DOHH2 (cell line): ENCODE results near the gene TBCD.
"Not testable (repeated sequence)": the region's sequence is repeated elsewhere in the genome, so short reads cannot be mapped to it uniquely, and the experiment has no call there.

Source experiments
- H3F3A ChIP-seq: fragments of 200-600 bp; sonication (generic), shearing (Covaris generic); 2 replicates; pipeline ENCODE4 v1.6.0; 2016; ENCODE audit warnings: antibody characterized with exemption, mild to moderate bottlenecking; ENCODE audit not compliant: control insufficient read depth, insufficient read depth
- H3K27ac ChIP-seq: fragments of 200-600 bp; sonication (generic); 2 replicates; pipeline ENCODE4 v1.5.1; 2014; ENCODE audit warnings: low read depth, mild to moderate bottlenecking, low read length, moderate library complexity
- H3K27me3 ChIP-seq: fragments of 200-600 bp; sonication (generic); 2 replicates; pipeline ENCODE4 v1.6.1; 2014; ENCODE audit warnings: mild to moderate bottlenecking, low read length, mixed read lengths; ENCODE audit not compliant: control insufficient read depth
- H3K36me3 ChIP-seq: fragments of 200-600 bp; sonication (generic); 2 replicates; pipeline ENCODE4 v1.6.1; 2014; ENCODE audit warnings: mild to moderate bottlenecking, low read length, moderate library complexity, mixed read lengths; ENCODE audit not compliant: control insufficient read depth
- H3K4me1 ChIP-seq: fragments of 200-600 bp; sonication (generic); 2 replicates; pipeline ENCODE4 v1.6.1; 2014; ENCODE audit warnings: mild to moderate bottlenecking, low read length, mixed read lengths; ENCODE audit not compliant: control insufficient read depth
- H3K4me2 ChIP-seq: fragments of 200-600 bp; sonication (generic); 2 replicates; pipeline ENCODE4 v1.6.0; 2014; ENCODE audit warnings: mild to moderate bottlenecking, low read length, moderate library complexity
- H3K4me3 ChIP-seq: fragments of 200-600 bp; sonication (generic); 2 replicates; pipeline ENCODE4 v1.5.1; 2014; ENCODE audit warnings: mild to moderate bottlenecking, low read length, mixed read lengths
- H3K79me2 ChIP-seq: fragments of 200-600 bp; sonication (generic); 2 replicates; pipeline ENCODE4 v1.6.1; 2014; ENCODE audit warnings: mild to moderate bottlenecking, low read length, mixed read lengths; ENCODE audit not compliant: control insufficient read depth
- H3K9me2 ChIP-seq: fragments of 200-600 bp; sonication (generic); replicated peaks from 2 replicates; pipeline ENCODE4 v1.6.1; 2014; ENCODE audit warnings: mild to moderate bottlenecking, low read length, mixed read lengths; ENCODE audit not compliant: control insufficient read depth
- H3K9me3 ChIP-seq: fragments of 200-600 bp; sonication (generic); 2 replicates; pipeline ENCODE4 v1.6.1; 2014; ENCODE audit warnings: antibody characterized with exemption, low read length, mixed read lengths; ENCODE audit not compliant: control insufficient read depth, insufficient read depth
- H4K20me1 ChIP-seq: fragments of 200-600 bp; sonication (generic); 2 replicates; pipeline ENCODE4 v1.6.0; 2014; ENCODE audit warnings: low read depth, mild to moderate bottlenecking, antibody characterized with exemption, low read length, moderate library complexity; ENCODE audit not compliant: control insufficient read depth, insufficient read depth
- EZH2phosphoT487 ChIP-seq: fragments of 200-600 bp; sonication (generic); IDR thresholded peaks from 2 replicates; pipeline ENCODE4 v1.6.1; 2017; ENCODE audit warnings: borderline replicate concordance, mild to moderate bottlenecking, antibody characterized with exemption, low read length, moderate library complexity, mixed read lengths
- TF ChIP-seq, protein P1 (sequence below): fragments of 200-600 bp; sonication (generic); IDR thresholded peaks from one replicate; pipeline ENCODE4 v1.5.1; 2014; ENCODE audit warnings: antibody characterized with exemption, mild to moderate bottlenecking, low read depth, low read length; ENCODE audit not compliant: poor library complexity, severe bottlenecking

TBCD gene

DNA sequence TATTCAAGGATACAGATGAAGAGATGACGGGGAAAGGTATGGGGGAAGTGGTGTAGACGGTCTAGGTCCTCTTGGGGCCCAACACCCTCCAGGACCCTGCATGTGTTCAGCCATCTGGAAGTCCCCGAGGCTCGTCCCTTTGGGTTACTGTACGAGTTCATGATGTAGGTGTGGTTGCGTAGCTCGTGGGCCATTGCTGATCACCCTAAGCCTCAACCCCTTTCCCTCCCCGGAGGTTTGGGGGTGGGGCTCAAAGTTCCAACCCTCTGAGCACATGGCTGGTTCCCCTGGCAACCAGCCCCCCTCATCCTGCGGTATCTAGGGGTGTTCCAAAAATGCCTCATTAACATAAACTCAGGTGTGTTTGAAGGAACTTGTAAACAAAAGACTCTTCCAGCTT, 228.8 kb downstream of the TBCD start:
- peak overlapping the region; percentile 2; the same call in 1 of the 2 replicates for H3K4me2 ChIP-seq
- peaks cover 4% of the 10 kb centered on the region; the same call in 1 of the 2 replicates for H3K9me3 ChIP-seq
- H3K79me2 ChIP-seq: no peaks in the 10 kb centered on the region
- H3K36me3 ChIP-seq: no peaks in the 10 kb centered on the region
- no peak overlapping the region for H3K27ac ChIP-seq
- H3K4me1 ChIP-seq: peaks cover 52% of the 10 kb centered on the region
- H3F3A ChIP-seq: peaks cover 17% of the 10 kb centered on the region
- H3K4me3 ChIP-seq: no peak overlapping the region
- TF ChIP-seq EZH2phosphoT487: no peak
- TF ChIP-seq, protein P1, sequence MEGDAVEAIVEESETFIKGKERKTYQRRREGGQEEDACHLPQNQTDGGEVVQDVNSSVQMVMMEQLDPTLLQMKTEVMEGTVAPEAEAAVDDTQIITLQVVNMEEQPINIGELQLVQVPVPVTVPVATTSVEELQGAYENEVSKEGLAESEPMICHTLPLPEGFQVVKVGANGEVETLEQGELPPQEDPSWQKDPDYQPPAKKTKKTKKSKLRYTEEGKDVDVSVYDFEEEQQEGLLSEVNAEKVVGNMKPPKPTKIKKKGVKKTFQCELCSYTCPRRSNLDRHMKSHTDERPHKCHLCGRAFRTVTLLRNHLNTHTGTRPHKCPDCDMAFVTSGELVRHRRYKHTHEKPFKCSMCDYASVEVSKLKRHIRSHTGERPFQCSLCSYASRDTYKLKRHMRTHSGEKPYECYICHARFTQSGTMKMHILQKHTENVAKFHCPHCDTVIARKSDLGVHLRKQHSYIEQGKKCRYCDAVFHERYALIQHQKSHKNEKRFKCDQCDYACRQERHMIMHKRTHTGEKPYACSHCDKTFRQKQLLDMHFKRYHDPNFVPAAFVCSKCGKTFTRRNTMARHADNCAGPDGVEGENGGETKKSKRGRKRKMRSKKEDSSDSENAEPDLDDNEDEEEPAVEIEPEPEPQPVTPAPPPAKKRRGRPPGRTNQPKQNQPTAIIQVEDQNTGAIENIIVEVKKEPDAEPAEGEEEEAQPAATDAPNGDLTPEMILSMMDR: no peak
- H4K20me1 ChIP-seq: no peaks in the 10 kb centered on the region
- no peaks in the 10 kb centered on the region for H3K9me2 ChIP-seq
- no peaks in the 10 kb centered on the region for H3K27me3 ChIP-seq

DNA sequence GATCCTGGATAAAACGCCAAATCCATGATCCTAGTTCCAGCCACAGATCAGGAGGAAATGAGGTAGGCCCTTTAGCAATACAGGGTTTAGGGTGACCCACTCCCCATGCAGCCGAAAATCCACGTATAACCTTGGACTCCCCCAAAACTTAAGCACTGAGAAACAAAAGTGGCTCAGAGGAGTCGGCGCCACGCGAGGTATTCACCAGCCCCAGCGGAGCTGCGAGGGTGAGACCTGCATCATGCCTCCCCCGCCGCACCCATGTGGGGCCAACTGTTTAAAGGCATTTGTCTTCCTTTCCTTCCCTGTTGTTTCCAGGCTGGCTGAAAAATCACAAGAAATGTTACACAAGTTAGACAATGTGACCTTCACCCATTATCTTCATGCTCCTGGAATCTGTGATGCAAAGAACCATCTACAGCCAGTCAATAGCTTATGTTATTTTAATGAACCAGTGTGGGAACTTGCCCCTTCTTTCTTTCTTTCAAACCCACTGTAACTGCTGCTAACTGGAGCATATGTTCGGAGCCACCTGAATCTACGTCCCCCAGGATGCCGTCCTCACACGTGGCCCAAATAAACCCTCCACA, 229.4 kb downstream of the TBCD start:
- Histone ChIP-seq H3K27ac (no peak overlapping the region), H3K4me3 (no peak overlapping the region), H3K36me3 (no peaks in the 10 kb centered on the region), H3K9me3 (peaks cover 4% of the 10 kb centered on the region; the same call in 1 of the 2 replicates), H3K4me1 (peaks cover 58% of the 10 kb centered on the region), H3K4me2 (no peak overlapping the region), H4K20me1 (no peaks in the 10 kb centered on the region), H3K9me2 (no peaks in the 10 kb centered on the region), H3K79me2 (no peaks in the 10 kb centered on the region), H3F3A (peaks cover 17% of the 10 kb centered on the region), H3K27me3 (no peaks in the 10 kb centered on the region)
- TF ChIP-seq, protein P1: no peak
- no peak for TF ChIP-seq EZH2phosphoT487

DNA sequence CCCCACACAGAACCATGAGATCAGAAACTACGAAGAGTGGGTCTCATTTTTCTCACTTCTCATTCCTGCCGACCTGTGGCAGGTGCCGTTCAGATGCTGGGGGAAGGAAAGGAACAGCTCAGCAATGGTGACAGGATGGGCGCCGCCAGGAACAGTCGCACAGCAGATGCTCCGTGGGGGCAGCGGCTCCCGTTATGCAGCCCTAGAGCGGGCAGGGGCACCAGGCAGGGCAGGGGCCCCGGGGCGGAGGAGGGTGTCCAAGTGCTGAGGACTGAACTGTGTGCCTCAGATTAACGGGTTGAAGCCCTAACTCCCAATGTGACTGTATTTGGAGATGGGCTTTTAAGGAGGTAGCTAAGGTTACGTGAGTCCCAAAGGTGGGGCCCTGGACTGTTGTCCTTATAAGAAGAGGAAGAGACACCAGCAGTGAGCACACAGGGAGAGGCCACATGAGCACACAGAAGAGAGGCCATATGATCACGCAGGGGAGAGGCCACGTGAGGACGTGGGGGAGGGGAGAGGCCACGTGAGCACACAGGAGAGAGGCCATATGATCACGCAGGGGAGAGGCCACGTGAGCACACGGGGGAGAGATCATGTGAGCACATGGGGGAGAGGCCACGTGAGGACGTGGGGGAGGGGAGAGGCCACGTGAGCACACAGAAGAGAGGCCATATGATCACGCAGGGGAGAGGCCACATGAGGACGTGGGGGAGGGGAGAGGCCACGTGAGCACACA, 231.8 kb downstream of the TBCD start:
- H3K79me2 ChIP-seq: no peaks in the 10 kb centered on the region
- H3K9me3 ChIP-seq: peaks cover 4% of the 10 kb centered on the region; the same call in 1 of the 2 replicates
- no peak for TF ChIP-seq EZH2phosphoT487
- TF ChIP-seq, protein P1: no peak
- peaks cover 54% of the 10 kb centered on the region for H3K4me1 ChIP-seq
- H3K9me2 ChIP-seq: no peaks in the 10 kb centered on the region
- peaks cover 11% of the 10 kb centered on the region for H3F3A ChIP-seq
- H3K4me2 ChIP-seq: peak overlapping the region; percentile 36; the same call in 1 of the 2 replicates
- no peaks in the 10 kb centered on the region; the same call in 1 of the 2 replicates for H3K36me3 ChIP-seq
- H3K27ac ChIP-seq: no peak overlapping the region
- H4K20me1 ChIP-seq: no peaks in the 10 kb centered on the region
- no peaks in the 10 kb centered on the region for H3K27me3 ChIP-seq
- no peak overlapping the region for H3K4me3 ChIP-seq

DNA sequence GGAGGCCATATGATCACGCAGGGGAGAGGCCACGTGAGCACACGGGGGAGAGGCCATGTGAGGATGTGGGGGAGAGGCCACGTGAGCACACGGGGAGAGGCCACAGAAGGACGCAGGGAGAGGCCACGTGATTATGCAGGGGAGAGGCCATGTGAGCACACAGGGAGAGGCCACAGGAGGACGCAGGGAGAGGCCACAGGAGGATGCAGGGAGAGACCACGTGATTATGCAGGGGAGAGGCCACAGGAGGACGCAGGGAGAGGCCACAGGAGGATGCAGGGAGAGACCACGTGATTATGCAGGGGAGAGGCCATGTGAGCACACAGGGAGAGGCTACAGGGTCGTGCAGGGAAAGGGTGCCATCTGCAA, 232.4 kb downstream of the TBCD start:
- not testable (repeated sequence) for H3K27me3 ChIP-seq, H3K4me2 ChIP-seq, H3K9me3 ChIP-seq, H3F3A ChIP-seq, H3K27ac ChIP-seq, H3K9me2 ChIP-seq, H3K4me3 ChIP-seq, H4K20me1 ChIP-seq, H3K36me3 ChIP-seq, H3K79me2 ChIP-seq
- peaks cover 52% of the 10 kb centered on the region for H3K4me1 ChIP-seq
